Activated CD4-positive, alpha-beta T cell treated with anti-CD3 and anti-CD28 coated beads, Interleukin-2, amount 50 U/mL, for 4 hours (primary cell): ENCODE measurements around the gene TRPM2.
"Not testable (repeated sequence)": the region's sequence is repeated elsewhere in the genome, so short reads cannot be mapped to it uniquely, and the experiment has no call there.

Experiments used
- DNase-seq, 2 experiments: peaks; one replicate each; pipeline ENCODE4 v3.0.0-alpha.2; 2020

The TRPM2 gene

DNA sequence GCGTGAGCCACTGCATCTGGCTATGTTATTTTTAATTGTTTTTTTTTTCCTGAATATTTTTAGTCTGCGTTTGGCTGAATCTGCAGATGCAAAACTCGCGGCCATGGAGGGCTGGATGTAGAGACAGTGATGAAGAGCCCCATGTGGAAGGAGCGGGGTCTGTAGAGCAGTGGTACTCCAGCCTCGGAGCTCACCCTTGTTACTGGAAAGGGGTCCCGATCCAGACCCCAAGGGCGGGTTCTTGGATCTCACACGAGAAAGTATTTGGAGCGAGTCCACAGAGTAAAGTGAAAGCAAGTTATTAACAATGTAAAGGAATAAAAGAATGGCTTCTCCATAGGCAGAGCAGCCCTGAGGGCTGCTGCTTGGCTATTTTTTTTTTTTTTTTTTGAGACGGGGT lies 2.7 kb downstream of the TRPM2 start:
- DNase-seq = no peak

DNA sequence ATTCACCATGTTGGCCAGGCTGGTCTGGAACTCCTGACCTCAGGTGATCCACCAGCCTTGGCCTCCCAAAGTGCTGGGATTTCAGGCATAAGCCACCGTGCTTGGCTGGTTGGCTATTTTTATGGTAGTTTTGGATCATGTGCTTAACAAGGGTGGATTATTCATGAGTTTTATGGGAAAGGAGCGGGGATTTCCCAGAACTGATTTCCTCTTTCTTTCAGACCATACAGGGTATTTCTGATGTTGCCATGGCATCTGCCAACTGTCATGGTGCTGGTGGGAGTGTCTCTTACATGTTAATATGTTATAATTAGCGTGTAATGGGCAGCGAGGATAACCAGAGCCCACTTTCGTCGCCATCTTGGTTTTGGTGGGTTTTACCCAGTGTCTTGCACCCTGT lies 3.2 kb downstream of the TRPM2 start:
- DNase-seq = no peak

DNA sequence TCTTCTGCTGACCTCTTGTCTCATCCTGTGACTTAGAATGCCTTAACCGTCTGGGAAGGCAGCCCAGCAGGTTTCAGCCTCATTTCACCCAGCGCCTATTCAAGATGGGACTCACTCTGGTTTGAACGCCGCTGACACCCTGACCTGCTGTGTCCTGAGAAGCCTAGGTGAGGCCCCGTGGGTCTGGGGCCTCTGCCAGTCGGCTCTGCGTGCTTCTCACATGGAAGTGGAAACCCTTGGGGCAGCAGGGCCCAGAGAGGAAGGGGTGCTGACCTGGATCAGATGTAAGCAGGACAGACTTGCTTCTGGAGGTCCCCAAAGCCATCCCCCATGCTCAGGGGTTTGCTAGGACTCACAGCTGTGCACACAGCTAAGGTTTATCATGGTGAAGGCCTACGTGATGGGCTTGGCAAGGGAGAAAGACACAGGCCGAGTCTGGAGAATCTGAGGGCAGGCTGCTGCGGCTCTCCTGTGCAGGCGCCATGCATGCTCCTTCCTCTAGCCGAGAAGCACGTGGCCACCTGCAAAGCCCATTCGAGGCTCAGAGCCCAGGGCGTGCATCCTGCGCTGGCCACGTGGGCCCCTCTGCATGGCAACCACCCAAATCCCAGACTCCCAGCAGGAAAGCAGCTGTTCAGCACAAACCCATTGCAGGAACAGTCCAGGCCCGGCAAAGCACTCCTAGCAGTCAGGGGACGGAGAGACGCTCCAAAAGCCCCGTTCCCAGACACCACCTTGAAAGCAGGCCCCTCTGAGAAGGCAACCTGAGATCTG lies 3.8 kb downstream of the TRPM2 start:
- DNase-seq = no peak

DNA sequence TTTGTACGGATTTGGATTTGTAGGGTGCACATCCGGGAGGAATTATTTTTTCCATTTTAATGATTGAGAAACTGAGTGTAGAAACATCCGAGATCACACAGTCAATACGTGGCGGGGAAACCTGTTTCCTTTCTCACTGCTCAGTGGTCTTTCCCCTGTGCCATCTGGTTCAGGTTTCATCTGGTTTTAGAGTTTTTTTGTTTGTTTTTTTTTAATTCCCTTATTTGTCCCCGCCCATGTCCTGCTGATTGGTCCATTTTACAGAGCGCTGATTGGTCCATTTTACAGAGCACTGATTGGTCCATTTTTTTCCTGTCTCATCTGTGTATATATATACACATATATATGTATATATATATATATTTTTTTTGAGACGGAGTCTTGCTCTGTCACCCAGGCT lies 6.0 kb downstream of the TRPM2 start:
- DNase-seq = no peak

DNA sequence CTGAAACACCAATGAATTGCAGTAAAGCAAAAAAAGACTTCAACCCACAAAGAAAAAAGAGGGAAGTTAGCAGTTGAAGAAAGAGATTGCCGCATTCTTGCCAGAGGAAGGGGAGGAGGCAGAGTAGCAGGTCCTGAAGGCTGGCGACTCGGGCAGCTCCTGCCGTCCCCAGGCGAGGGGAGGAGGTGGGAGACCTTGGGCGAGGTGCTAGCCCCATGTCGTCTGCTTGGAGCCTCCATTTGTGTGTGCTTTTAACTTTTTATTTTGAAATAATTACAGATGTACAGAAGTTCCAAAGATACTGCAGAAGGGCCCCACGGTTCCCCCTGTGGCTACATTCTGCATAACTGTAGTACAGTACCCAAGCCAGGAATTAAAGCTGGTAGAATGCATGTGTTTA lies 6.7 kb downstream of the TRPM2 start:
- DNase-seq = no peak

DNA sequence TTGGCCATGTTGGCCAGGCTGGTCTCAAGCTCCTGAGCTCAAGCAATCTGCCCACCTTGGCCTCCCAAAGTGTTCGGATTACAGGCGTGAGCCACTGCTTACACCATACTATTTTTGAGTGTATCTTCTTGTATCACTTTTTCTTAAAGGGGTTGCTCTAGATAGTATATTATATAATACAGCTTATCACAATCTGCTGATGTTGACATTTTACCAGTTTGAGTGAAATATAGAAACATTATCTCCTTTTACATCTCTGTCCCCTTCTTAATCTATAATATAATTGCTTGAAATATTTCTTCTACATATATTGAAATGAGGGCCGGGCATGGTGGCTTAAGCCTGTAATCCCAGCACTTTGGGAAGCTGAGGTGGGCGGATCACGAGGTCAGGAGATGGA lies 8.5 kb downstream of the TRPM2 start:
- not testable (repeated sequence) for DNase-seq

DNA sequence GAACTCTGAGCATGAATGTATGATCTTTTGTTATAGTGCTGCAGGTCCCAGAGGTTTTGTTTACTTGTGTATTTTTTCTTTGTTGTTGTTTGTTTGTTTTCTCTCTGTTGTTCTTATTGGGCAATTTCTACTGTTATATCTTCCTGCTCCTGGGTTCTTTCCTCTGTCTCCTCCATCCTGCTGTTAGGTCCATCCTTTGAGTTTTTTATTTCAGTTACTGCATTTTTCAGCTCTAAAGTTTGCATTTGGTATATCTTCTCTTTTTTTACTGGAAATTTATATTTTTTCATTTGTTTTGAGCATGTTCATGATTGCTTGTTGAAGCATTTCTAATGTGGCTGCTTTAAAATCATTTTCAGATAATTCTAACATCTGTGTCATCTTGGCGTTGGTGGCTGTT lies 9.9 kb downstream of the TRPM2 start:
- no peak for DNase-seq

DNA sequence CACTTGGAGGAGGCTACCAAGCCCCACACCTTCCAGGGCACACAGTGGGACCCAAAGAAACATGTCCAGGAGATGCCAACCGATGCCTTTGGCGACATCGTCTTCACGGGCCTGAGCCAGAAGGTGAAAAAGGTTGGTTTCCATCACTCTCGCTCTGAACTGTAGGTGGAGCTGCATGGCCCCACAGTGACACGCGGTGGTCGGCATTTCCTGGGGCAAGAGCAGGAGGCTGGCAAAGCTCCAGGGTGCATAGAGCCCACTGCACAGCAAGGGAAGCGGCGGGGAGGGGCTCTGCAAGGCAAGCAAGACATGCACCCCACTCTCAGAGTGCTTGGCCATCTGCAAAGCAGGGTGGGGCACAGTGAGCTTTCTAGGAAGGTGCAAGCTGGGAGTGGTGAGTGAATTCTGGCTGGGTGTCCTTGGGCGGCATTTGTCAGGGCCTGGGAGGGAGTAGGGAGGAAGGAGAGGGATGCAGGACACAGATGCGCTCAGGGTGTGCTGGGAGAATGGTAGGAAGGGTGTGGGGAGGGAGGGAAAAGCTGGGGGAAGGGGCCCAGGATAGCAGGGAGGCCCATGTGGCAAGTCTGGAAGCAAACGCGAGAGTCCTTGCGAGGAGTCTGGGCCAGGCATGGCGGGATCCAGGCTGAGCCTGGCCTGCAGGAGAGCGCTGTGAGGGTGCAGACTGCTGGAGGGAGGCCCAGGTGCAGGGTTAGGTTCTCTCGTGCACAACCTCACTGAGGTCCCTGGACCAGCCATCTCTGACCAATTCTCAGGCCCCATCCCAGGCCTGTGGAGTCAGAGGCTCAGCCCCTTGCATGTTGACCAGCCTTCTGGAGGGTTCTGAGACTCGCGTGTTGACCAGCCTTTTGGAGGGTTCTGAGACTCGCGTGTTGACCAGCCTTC lies 11.0 kb downstream of the TRPM2 start:
- no peak for DNase-seq

DNA sequence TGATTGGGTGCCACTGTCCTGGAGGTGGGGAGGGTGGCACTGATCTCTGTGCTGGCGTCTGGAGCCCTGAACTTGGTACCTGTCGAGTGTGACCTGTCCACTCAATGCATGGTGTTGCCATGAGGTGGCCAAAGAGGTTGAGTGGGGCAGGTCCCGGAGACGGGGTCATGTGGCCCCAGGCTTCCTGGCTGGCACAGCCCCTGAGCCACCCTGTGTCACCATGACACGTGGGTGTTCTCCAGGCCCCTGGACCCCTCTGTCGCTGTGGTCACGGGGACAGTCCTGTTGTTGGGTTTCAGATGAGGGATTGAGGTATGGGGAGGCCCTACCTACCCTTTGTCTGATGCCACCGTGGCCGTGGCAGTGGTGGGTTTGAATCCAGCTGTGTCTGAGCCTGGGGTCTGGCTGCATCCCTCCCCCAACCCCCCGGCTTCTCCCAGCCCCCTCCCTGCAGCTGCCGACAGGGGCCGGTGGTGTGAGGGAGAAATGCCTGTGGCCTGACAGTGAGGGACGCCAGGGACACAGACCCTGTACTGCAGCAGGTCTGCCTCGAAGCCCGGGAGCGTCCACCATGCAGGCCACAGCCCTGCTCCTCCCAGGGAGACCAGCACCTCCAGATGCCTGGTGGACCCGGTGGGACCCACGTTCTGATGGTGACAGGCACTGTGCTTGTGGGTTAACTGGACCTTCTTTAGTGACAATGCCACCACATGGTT lies 12.0 kb downstream of the TRPM2 start:
- DNase-seq = no peak

DNA sequence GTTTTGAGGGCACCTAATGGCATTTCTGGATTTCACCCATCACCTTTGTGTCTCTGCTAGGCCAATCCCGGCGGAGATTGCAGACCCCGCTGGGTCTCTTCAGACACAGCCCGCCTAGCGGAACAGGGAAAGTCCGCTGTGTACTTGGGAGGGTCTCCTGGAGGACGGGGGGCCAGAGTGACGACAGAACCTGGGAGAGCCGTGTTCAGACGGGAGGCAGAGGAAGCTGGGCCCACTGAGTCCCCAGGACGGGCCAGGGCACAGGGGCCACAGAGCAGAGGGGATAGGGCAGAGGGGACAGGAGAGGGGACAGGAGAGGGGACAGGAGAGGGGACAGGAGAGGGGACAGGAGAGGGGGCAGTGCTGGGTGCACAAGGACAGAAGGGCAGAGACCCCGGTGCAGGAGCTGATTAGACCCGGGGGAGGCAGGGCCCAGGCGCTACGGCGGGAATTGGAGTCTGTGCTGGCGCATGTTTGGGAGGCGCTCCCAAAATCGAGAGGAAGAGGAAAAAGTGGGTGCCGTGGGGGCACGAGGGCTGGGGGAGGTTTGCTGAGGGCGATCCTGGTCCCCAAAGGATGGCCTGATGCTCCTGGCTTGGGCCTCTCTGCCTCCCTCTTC lies 12.7 kb downstream of the TRPM2 start:
- no peak for DNase-seq

DNA sequence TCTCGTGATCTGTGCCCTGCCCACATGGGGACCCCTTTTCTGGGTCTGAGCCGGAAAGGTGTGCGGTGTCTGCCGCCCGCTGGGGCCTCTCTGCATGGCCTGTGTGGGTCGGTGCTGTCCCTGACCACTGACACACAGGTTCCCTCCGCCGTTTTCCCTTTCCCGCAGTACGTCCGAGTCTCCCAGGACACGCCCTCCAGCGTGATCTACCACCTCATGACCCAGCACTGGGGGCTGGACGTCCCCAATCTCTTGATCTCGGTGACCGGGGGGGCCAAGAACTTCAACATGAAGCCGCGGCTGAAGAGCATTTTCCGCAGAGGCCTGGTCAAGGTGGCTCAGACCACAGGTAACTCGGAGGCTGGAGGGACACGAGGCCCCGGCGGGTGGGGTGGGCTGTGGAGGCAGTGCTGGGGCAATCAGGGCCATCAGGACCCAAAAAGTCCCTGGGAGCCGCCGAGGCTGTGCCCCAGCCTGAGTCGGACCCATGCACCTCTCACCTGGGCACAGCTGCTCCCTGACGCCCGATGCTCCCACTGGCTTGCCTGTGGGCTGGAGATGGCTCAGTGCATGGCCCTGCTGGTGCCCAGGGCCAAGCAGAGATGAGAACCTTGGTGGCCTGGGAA lies 13.3 kb downstream of the TRPM2 start:
- DNase-seq = no peak

DNA sequence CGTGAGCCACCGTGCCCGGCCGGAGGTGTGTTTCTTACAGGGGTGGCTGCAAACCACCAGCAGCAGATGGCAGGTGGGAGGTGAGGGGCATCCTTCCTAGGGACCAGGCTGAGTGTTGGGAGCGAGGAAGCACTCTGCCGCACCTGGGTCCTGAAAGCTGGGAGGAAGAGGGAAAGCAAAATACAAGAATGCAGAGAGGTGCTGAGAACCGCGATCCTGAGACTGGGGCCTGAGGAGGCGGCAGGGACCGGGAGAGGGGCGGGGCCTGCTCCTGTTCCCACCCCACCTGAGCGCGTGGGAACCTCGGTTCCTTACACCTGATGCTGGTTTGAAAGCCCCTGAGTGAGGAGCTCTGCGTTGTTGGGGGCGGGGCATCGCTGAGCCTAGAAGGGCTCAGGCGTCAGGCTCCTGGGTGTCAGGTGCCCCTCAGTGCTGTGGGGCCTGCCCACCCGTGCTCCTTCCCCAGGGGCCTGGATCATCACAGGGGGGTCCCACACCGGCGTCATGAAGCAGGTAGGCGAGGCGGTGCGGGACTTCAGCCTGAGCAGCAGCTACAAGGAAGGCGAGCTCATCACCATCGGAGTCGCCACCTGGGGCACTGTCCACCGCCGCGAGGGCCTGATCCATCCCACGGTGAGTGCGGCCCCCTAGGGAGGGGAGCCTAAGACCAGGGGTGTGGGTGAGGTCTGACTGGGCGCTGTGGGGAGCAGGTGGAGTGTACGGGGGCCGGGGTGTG lies 15.5 kb downstream of the TRPM2 start:
- DNase-seq = no peak

DNA sequence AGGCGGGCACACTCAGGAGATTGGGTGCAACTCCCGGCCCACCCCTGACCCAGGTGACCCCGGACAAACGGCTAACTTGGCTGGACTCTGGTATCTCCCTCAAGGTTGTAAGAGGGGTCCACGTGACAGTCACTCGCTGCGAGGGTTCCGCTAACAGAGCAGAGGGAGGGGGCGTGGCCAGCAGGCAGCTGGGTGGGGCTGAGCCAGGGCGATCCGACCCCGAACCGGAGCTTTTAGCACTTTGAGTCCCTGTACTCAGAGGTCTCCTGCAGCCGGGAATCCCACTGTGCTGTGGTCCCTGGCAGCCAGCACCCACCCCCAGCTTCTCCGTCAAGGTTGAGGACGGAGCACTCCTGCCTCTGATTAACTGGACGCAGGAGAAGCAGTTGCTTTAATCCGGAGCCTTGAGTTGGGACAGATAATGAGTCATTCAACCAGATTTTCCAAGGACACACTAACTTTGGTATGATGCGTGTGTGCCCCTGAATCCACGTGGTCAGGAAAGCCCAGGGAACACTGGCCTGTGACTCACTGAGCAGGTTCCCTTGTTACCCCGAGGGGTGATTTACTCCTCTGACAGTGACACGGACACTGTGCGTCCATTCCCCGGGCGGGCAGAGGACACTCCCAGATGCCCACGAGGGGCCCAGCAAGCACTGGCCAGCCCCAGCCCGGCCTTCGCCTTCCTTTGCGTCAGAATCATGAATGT lies 16.8 kb downstream of the TRPM2 start:
- no peak for DNase-seq

DNA sequence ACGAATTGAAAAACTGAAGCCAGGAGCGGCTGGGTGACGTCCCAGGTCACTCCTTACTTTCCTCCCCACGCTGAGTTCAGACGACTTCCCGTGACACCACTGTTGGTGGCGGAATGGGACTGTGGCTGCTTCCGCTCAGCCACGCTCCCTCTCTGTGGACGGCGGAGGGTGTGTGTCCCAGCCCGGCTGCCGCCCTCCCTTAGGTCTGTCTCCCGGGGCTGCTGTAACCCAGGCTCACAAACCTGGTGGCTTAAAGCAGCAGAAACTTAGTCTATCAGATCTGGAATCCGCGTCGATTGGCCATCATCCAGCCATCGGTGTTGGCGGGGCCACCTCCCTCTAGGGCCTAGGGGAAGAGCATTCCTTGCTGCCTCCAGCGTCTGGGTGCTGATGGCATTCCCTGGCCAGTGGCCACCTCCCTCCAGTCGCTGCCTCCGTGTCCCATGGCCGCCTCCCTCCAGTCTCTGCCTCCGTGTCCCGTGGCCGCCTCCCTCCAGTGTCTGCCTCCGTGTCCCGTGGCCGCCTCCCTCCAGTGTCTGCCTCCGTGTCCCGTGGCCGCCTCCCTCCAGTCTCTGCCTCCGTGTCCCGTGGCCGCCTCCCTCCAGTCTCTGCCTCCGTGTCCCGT lies 17.5 kb downstream of the TRPM2 start:
- DNase-seq = no peak

DNA sequence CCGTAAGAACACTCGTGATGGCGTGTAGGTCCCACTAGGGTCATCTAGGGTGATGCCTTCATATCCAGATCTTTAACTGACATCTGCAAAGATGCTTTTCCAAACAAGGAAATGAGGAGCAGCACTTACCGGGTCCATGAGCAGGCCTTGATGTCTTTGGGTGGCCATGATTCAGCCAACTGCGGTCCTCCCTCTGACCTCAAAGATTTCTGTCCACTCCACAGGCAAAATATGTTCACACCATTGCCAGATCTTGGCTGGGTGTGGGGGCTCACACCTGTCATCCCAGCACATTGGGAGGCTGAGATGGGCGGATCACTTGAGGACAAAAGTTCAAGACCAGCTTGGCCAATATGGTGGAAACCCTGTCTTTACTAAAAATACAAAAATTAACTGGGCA lies 18.2 kb downstream of the TRPM2 start:
- DNase-seq = no peak

DNA sequence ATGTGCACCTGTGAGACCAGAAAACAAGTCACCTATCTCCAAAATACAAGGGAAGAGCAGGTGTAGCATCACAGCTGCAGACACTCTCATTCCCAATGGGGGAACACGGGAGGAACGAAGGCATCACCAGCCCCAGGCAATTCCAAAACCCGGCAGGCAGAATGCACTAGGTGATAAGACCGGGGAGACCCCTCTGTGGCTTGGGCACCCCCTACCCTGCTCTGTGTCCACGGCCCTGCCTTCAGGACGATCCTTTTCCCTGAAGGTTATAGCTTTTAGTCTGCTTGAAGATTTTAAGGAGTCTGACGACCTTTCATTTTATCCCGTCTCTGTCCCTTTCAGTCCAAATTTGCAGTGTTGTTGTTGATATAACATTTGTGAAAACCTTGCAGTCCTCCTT lies 19.2 kb downstream of the TRPM2 start:
- no peak for DNase-seq

DNA sequence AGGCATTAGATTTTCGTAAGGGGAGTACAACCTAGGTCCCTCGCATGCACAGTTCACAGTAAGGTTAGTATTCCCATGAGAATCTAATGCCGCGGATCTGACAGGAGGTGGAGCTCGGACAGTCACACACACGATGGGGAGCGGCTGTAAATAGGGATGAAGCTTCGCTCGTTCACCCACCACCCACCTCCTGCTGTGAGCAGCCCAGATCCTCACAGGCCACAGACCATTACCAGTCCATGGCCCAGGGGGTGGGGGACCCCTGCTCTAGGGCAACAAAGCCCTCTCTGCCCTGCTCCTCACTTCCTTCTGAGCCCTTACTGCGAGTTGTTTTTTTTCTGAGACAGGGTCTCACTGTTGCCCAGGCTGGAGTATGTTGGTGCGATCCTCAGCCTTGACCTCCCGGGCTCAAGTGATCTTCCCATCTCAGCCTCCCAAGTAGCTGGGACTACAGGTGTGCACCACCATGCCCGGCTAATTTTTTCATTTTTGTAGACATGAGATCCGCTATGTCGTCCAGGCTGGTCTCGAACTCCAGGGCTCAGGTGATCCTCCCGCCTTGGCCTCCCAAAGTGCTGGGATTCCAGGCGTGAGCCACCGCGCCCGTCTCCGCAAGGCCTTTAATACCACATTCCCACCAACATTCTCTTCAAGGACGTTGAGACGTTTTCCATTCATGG lies 21.3 kb downstream of the TRPM2 start:
- no peak for DNase-seq

DNA sequence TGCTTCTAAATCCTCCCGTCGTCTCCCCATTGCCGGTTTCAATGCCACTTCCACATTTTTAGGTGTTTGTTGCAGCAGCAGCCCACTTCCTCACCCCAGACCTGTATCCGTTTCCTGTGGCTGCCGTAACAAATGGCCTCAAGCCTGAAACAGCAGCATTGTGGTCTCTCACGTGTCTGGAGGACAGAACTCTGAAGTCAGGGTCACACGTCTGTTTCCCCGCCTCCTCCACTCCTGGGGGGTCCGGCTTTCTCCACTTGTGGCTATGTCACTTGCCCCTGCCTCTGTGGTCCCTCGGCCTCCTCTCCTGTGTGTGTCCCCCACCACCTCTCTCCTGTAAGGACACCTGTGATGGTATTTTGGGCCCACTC lies 21.8 kb downstream of the TRPM2 start:
- DNase-seq = no peak

DNA sequence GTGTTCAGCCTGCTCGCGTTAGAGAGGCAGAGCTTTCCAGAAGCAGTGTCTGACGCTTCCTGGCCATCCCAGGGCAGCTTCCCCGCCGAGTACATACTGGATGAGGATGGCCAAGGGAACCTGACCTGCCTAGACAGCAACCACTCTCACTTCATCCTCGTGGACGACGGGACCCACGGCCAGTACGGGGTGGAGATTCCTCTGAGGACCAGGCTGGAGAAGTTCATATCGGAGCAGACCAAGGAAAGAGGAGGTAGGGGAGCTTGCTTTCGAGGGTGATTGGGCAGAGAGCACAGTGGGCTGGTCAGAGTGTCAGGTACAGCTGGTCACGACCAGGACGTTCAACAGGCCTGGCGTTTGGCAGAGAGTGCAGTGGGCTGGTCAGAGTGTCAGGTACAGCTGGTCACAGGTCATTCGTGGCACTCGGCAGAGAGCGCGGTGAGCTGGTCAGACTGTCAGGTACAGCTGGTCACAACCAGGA lies 22.4 kb downstream of the TRPM2 start:
- DNase-seq = no peak

DNA sequence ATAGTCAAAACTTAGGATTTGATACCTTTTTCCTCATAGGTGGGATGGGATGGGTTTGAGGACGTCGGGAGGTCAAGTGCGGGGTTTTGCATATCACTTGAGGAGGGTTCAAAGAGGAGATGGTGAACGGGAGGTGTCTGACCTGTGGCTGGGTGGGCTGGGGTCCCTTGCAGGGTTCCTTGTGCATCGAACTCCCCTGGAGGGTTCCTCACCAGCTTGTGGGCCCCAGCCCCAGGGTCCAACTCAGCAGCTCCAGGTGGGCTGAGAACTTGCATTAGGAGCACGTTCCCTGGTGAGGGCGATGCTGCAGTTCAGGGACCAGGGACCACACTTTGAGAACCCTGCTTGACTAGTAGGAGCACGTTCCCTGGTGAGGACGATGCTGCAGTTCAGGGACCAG lies 23.2 kb downstream of the TRPM2 start:
- DNase-seq = no peak
